HCT116 (cell line): ENCODE results near the gene PEAK1. TPM values are rescaled to one million over a fixed set of nuclear protein-coding genes. Genes with fewer than 3 reads are reported as not detected.
A peak's percentile ranks its signal among the peaks of the same experiment; 100 is the strongest.

Experiments used
- ATAC-seq: fragments of 200-7000 bp; cut with Tn5 transposase; 2 replicates; pipeline ENCODE4 v1.9.1; 2020; ENCODE audit warnings: mild to moderate bottlenecking, moderate library complexity
- BruUV-seq: library from RNA; stranded (reverse); fragments of 400-500 nt; replicated peaks from 2 replicates; lab custom pipeline; 2021; lab: Mats Ljungman, UMichigan
- CTCF ChIA-PET: fragments of 300-600 bp; sonication (Branson Sonifier 250); formaldehyde crosslinking; loops from one replicate; lab custom pipeline; 2021; ENCODE audit warnings: antibody characterized with exemption; lab: Charles Lee
- POLR2A ChIA-PET: fragments of 300-600, 350-600 bp; sonication (Branson Sonifier 250); formaldehyde crosslinking; loops from one replicate; lab custom pipeline; 2021; ENCODE audit warnings: antibody characterized with exemption; lab: Charles Lee
- RAD21 ChIA-PET, 2 experiments: fragments of 300-600 bp; sonication (Branson Sonifier 250); formaldehyde crosslinking; loops; one replicate each; lab custom pipeline; 2023; ENCODE audit warnings: low total read pairs in 2 of 2; ENCODE audit not compliant: uncharacterized antibody in 2 of 2, unreplicated experiment in 2 of 2, low non-redundant PET in 1 of 2; lab: Charles Lee
- DNase-seq: peaks from one replicate; pipeline ENCODE4 v3.0.0-alpha.2; 2010; ENCODE audit warnings: low read depth, low spot score
- H2AFZ ChIP-seq: fragments of 200-600 bp; shearing (Covaris generic), sonication (generic); 2 replicates; pipeline ENCODE4 v1.6.1; 2017; ENCODE audit warnings: low read depth, mixed run types, mixed read lengths, antibody characterized with exemption, low read length; ENCODE audit not compliant: poor library complexity, severe bottlenecking
- H3K27ac ChIP-seq: 2 replicates; pipeline ENCODE4 v1.5.1; 2012; ENCODE audit warnings: low read depth, low read length
- H3K27me3 ChIP-seq: fragments of 200-600 bp; sonication (generic); 2 replicates; pipeline ENCODE4 v1.6.1; 2016; ENCODE audit warnings: mixed run types, low read length, mixed read lengths; ENCODE audit not compliant: insufficient read depth
- H3K36me3 ChIP-seq, 2 experiments: fragments of 200-500 bp in 1 of 2; fragments of 200-600 bp in 1 of 2; sonication (Bioruptor generic) in 1 of 2; sonication (generic) in 1 of 2; 2 replicates each; pipeline versions ENCODE4 v1.5.1 to v1.6.1; 2014 to 2016; ENCODE audit warnings: low read length in 2 of 2, inconsistent platforms in 1 of 2, mixed read lengths in 1 of 2, mixed run types in 1 of 2; ENCODE audit not compliant: insufficient read depth in 2 of 2, control insufficient read depth in 1 of 2
- H3K4me1 ChIP-seq, 2 experiments: fragments of 200-600 bp in 1 of 2; sonication (generic) in 1 of 2; 2 replicates each; pipeline versions ENCODE4 v1.5.1 to v1.6.1; 2012 to 2017; ENCODE audit warnings: low read length in 2 of 2, inconsistent platforms in 1 of 2, mild to moderate bottlenecking in 1 of 2, mixed read lengths in 1 of 2, mixed run types in 1 of 2, moderate library complexity in 1 of 2; ENCODE audit not compliant: insufficient read depth in 2 of 2, control insufficient read depth in 1 of 2
- H3K4me2 ChIP-seq: fragments of 200-600 bp; sonication (generic); 2 replicates; pipeline ENCODE4 v1.6.1; 2017; ENCODE audit warnings: mixed run types, low read length, mixed read lengths
- H3K4me3 ChIP-seq, 2 experiments: fragments of 200-600 bp in 1 of 2; sonication (generic) in 1 of 2; replicated peaks in 1 of 2; 2 replicates each; pipeline ENCODE4 v1.5.1; 2011 to 2016; ENCODE audit warnings: low read length in 2 of 2, control low read depth in 1 of 2, low read depth in 1 of 2, mild to moderate bottlenecking in 1 of 2, mixed read lengths in 1 of 2, mixed run types in 1 of 2
- H3K79me2 ChIP-seq: fragments of 200-600 bp; sonication (generic); 2 replicates; pipeline ENCODE4 v1.6.1; 2017; ENCODE audit warnings: mild to moderate bottlenecking, mixed run types, low read length, moderate library complexity, mixed read lengths; ENCODE audit not compliant: insufficient read depth
- H3K9ac ChIP-seq: fragments of 200-600 bp; sonication (generic); 2 replicates; pipeline ENCODE4 v1.6.1; 2016; ENCODE audit warnings: low read length, mixed read lengths
- H3K9me2 ChIP-seq: fragments of 200-600 bp; sonication (generic), shearing (Covaris generic); 2 replicates; pipeline ENCODE4 v1.6.1; 2017; ENCODE audit warnings: mixed run types, mild to moderate bottlenecking, moderate library complexity; ENCODE audit not compliant: insufficient read depth
- H3K9me3 ChIP-seq, 2 experiments: fragments of 200-500 bp in 1 of 2; fragments of 200-600 bp in 1 of 2; sonication (Bioruptor generic) in 1 of 2; sonication (generic) in 1 of 2; 2 replicates each; pipeline ENCODE4 v1.6.1; 2014 to 2017; ENCODE audit warnings: low read length in 2 of 2, mixed read lengths in 2 of 2, inconsistent platforms in 1 of 2, low read depth in 1 of 2, mild to moderate bottlenecking in 1 of 2, mixed run types in 1 of 2, moderate library complexity in 1 of 2; ENCODE audit not compliant: control insufficient read depth in 1 of 2, insufficient read depth in 1 of 2
- H4K20me1 ChIP-seq: fragments of 200-600 bp; sonication (generic), shearing (Covaris generic); 2 replicates; pipeline ENCODE4 v1.6.1; 2017; ENCODE audit warnings: mixed run types, mild to moderate bottlenecking, moderate library complexity; ENCODE audit not compliant: insufficient read depth
- CBX3 ChIP-seq: IDR thresholded peaks from 2 replicates; pipeline ENCODE4 v1.6.1; 2012; ENCODE audit warnings: low read depth
- CEBPB ChIP-seq: IDR thresholded peaks from 2 replicates; pipeline ENCODE4 v1.6.1; 2012; ENCODE audit warnings: low read depth
- CTCF ChIP-seq, 3 experiments: fragments of 200-600 bp in 1 of 3; sonication (generic) in 1 of 3; IDR thresholded peaks in 2 of 3; conservative IDR thresholded peaks in 1 of 3; 2 replicates each; pipeline ENCODE4 v1.5.1; 2012 to 2017; ENCODE audit warnings: low read depth in 2 of 3, low read length in 2 of 3, antibody characterized with exemption in 1 of 3, borderline replicate concordance in 1 of 3, control low read depth in 1 of 3, mild to moderate bottlenecking in 1 of 3, mixed read lengths in 1 of 3, mixed run types in 1 of 3, moderate library complexity in 1 of 3; ENCODE audit not compliant: insufficient read depth in 1 of 3
- ELF1 ChIP-seq: IDR thresholded peaks from 2 replicates; pipeline ENCODE4 v1.6.1; 2012; ENCODE audit warnings: low read depth, borderline replicate concordance
- EZH2 ChIP-seq: fragments of 200-600 bp; sonication (generic); IDR thresholded peaks from 2 replicates; pipeline ENCODE4 v1.6.1; 2017; ENCODE audit warnings: antibody characterized with exemption, mixed run types
- EZH2phosphoT487 ChIP-seq: fragments of 200-600 bp; IDR thresholded peaks from 2 replicates; pipeline ENCODE4 v1.6.1; 2018; ENCODE audit warnings: antibody characterized with exemption, borderline replicate concordance
- POLR2A ChIP-seq: IDR thresholded peaks from 2 replicates; pipeline ENCODE4 v1.7.0; 2011; ENCODE audit warnings: borderline replicate concordance; ENCODE audit not compliant: insufficient read depth, insufficient read length; ENCODE audit errors: extremely low read depth
- POLR2AphosphoS5 ChIP-seq: IDR thresholded peaks from 2 replicates; pipeline ENCODE4 v1.6.1; 2011; ENCODE audit warnings: mild to moderate bottlenecking, low read depth, low read length, moderate library complexity
- RAD21 ChIP-seq: IDR thresholded peaks from 2 replicates; pipeline ENCODE4 v1.6.1; 2012; ENCODE audit warnings: low read depth, mild to moderate bottlenecking
- SP1 ChIP-seq: IDR thresholded peaks from 2 replicates; pipeline ENCODE4 v1.6.1; 2012; ENCODE audit warnings: low read depth
- TCF7L2 ChIP-seq: IDR thresholded peaks from 2 replicates; pipeline ENCODE4 v1.7.0; 2011; ENCODE audit warnings: borderline replicate concordance, inconsistent platforms; ENCODE audit not compliant: insufficient read depth, insufficient read length; ENCODE audit errors: extremely low read depth
- ZNF274 ChIP-seq: fragments of 200-500 bp; sonication (Bioruptor generic); IDR thresholded peaks from 2 replicates; pipeline ENCODE4 v1.6.1; 2014; ENCODE audit warnings: mild to moderate bottlenecking, low read depth, low read length, inconsistent platforms
- intact Hi-C: fragments of 100-400 bp; cut with micrococcal nuclease; formaldehyde crosslinking; loops from 2 replicates; pipeline ENCODE4 v1.10.0; 2022
- total RNA-seq: library from RNA; stranded (reverse); gene quantifications from one replicate; pipeline ENCODE4 v1.2.1, GENCODE V29; 2021; ENCODE audit not compliant: unreplicated experiment
- TF ChIP-seq, protein P1 (sequence below): IDR thresholded peaks from 2 replicates; pipeline ENCODE4 v1.6.1; 2012; ENCODE audit warnings: low read depth
- TF ChIP-seq, protein P2 (sequence below): IDR thresholded peaks from 2 replicates; pipeline ENCODE4 v1.6.1; 2012

Gene PEAK1
- total RNA-seq, 1 experiment from 2014 or later: 23.4 TPM

- H3K9me3 ChIP-seq: no peaks in the 10 kb centered on the region
- H4K20me1 ChIP-seq: no peaks in the 10 kb centered on the region
- RAD21 ChIA-PET: no interaction called here
- H3K79me2 ChIP-seq: no peaks in the 10 kb centered on the region
- BruUV-seq: no TSS peak
- DNase-seq (no peak), ATAC-seq (no peak)
- H3K4me1 ChIP-seq: no peaks in the 10 kb centered on the region
- no peaks in the 10 kb centered on the region for H3K27me3 ChIP-seq
- no peak overlapping the region for H3K9ac ChIP-seq
- intact Hi-C loops: no loop called here
- no peak overlapping the region for H3K4me3 ChIP-seq
- POLR2A ChIA-PET: no interaction called here
- CTCF ChIA-PET: no interaction called here
- no peak overlapping the region for H3K4me2 ChIP-seq
- TF ChIP-seq RAD21 (no peak), EZH2phosphoT487 (no peak), EZH2 (no peak), SP1 (no peak), ZNF274 (no peak)
- no peaks in the 10 kb centered on the region for H3K9me2 ChIP-seq
- H3K36me3 ChIP-seq: no peaks in the 10 kb centered on the region
- H3K27ac ChIP-seq: no peak overlapping the region
- no peak overlapping the region for H2AFZ ChIP-seq
Measured at GRCh38 chr15:77096138-77096537, 323.8 kb downstream of the PEAK1 start.

GRCh38 chr15:77094397-77095030, 325.4 kb downstream of the PEAK1 start:
- no peaks in the 10 kb centered on the region for H3K36me3 ChIP-seq
- POLR2A ChIA-PET: no interaction called here
- intact Hi-C loops: no loop called here
- H3K9me3 ChIP-seq: no peaks in the 10 kb centered on the region
- H4K20me1 ChIP-seq: no peaks in the 10 kb centered on the region
- no peaks in the 10 kb centered on the region for H3K79me2 ChIP-seq
- CTCF ChIA-PET: interaction anchor here (0.7 to 1.2 kb wide), 5 partner anchors 13 to 449 kb away, joined by 3 read pairs; no protein-coding TSS in a partner anchor
- no peaks in the 10 kb centered on the region for H3K4me1 ChIP-seq
- H3K4me3 ChIP-seq: no peak overlapping the region
- TF ChIP-seq, protein P1, sequence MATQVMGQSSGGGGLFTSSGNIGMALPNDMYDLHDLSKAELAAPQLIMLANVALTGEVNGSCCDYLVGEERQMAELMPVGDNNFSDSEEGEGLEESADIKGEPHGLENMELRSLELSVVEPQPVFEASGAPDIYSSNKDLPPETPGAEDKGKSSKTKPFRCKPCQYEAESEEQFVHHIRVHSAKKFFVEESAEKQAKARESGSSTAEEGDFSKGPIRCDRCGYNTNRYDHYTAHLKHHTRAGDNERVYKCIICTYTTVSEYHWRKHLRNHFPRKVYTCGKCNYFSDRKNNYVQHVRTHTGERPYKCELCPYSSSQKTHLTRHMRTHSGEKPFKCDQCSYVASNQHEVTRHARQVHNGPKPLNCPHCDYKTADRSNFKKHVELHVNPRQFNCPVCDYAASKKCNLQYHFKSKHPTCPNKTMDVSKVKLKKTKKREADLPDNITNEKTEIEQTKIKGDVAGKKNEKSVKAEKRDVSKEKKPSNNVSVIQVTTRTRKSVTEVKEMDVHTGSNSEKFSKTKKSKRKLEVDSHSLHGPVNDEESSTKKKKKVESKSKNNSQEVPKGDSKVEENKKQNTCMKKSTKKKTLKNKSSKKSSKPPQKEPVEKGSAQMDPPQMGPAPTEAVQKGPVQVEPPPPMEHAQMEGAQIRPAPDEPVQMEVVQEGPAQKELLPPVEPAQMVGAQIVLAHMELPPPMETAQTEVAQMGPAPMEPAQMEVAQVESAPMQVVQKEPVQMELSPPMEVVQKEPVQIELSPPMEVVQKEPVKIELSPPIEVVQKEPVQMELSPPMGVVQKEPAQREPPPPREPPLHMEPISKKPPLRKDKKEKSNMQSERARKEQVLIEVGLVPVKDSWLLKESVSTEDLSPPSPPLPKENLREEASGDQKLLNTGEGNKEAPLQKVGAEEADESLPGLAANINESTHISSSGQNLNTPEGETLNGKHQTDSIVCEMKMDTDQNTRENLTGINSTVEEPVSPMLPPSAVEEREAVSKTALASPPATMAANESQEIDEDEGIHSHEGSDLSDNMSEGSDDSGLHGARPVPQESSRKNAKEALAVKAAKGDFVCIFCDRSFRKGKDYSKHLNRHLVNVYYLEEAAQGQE: no peak
- no peak for TF ChIP-seq POLR2A
- TF ChIP-seq POLR2AphosphoS5: no peak
- no peak for TF ChIP-seq ELF1
- TF ChIP-seq, protein P2, sequence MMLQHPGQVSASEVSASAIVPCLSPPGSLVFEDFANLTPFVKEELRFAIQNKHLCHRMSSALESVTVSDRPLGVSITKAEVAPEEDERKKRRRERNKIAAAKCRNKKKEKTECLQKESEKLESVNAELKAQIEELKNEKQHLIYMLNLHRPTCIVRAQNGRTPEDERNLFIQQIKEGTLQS: no peak
- no peak for TF ChIP-seq TCF7L2
- peak; percentile 18 to 74 (median 68); a peak in 4 of 6 replicates for TF ChIP-seq CTCF (IDR thresholded peaks at IDR 0.05 in 2 of 3, conservative IDR thresholded peaks at IDR 0.05 in 1 of 3; ENCODE audit: borderline replicate concordance in 1 of 3, insufficient read depth in 1 of 3, low read depth in 2 of 3, low read length in 2 of 3)
- TF ChIP-seq RAD21: peak; percentile 26; the same call in 1 of the 2 replicates
- no peak for TF ChIP-seq CBX3
- no peak for TF ChIP-seq CEBPB
- H2AFZ ChIP-seq: no peak overlapping the region
- BruUV-seq: no TSS peak
- ATAC-seq: peak; percentile 62
- no peaks in the 10 kb centered on the region for H3K9me2 ChIP-seq
- DNase-seq: no peak
- RAD21 ChIA-PET: no interaction called here
- H3K4me2 ChIP-seq: no peak overlapping the region
- H3K27me3 ChIP-seq: no peaks in the 10 kb centered on the region
- no peak overlapping the region for H3K9ac ChIP-seq
- no peak overlapping the region for H3K27ac ChIP-seq
